Mesenchymal stem cell (in vitro differentiated cells and primary cell): Measurements from ENCODE around the gene NT5DC1.
A peak's percentile ranks its signal among the peaks of the same experiment; 100 is the strongest.

Source experiments
- DNase-seq: peaks from one replicate; pipeline ENCODE4 v3.0.0-alpha.2; 2013
- H2AFZ ChIP-seq: one replicate; pipeline ENCODE4 v1.6.1; 2013; ENCODE audit warnings: low read depth, mild to moderate bottlenecking, control low read depth, inconsistent platforms, low read length, moderate library complexity
- H2AK5ac ChIP-seq: 2 replicates; pipeline ENCODE4 v1.6.1; 2013; ENCODE audit warnings: low read length, moderate library complexity, mild to moderate bottlenecking, inconsistent platforms; ENCODE audit not compliant: severe bottlenecking
- H2BK120ac ChIP-seq: one replicate; pipeline ENCODE4 v1.6.1; 2013; ENCODE audit warnings: low read depth, mild to moderate bottlenecking, inconsistent platforms, low read length, moderate library complexity
- H2BK12ac ChIP-seq, 2 experiments: one replicate each; pipeline ENCODE4 v1.6.1; 2013; ENCODE audit warnings: inconsistent platforms in 2 of 2, low read length in 2 of 2, mild to moderate bottlenecking in 2 of 2, moderate library complexity in 2 of 2, control low read depth in 1 of 2
- H2BK15ac ChIP-seq: one replicate; pipeline ENCODE4 v1.6.1; 2013; ENCODE audit warnings: mild to moderate bottlenecking, low read depth, inconsistent platforms; ENCODE audit not compliant: poor library complexity, severe bottlenecking
- H2BK5ac ChIP-seq: 2 replicates; pipeline ENCODE4 v1.6.1; 2013; ENCODE audit warnings: low read depth, mild to moderate bottlenecking, low read length, control low read depth, inconsistent platforms; ENCODE audit not compliant: poor library complexity, severe bottlenecking
- H3K14ac ChIP-seq, 2 experiments: one replicate each; pipeline ENCODE4 v1.6.1; 2013; ENCODE audit warnings: inconsistent platforms in 2 of 2, low read length in 2 of 2, control low read depth in 1 of 2, mild to moderate bottlenecking in 1 of 2, moderate library complexity in 1 of 2
- H3K18ac ChIP-seq, 2 experiments: one replicate each; pipeline ENCODE4 v1.6.1; 2013; ENCODE audit warnings: inconsistent platforms in 2 of 2, low read length in 2 of 2, control low read depth in 1 of 2, low read depth in 1 of 2, mild to moderate bottlenecking in 1 of 2
- H3K23ac ChIP-seq, 2 experiments: one replicate each; pipeline ENCODE4 v1.6.1; 2013; ENCODE audit warnings: inconsistent platforms in 2 of 2, low read length in 2 of 2, mild to moderate bottlenecking in 2 of 2, moderate library complexity in 2 of 2, control low read depth in 1 of 2
- H3K27ac ChIP-seq: 2 replicates; pipeline ENCODE4 v1.5.1; 2013; ENCODE audit warnings: mild to moderate bottlenecking, moderate library complexity, low read length, control low read depth, inconsistent platforms; ENCODE audit not compliant: poor library complexity, severe bottlenecking
- H3K27me3 ChIP-seq, 2 experiments: 2 replicates each; pipeline versions ENCODE4 v1.6.1 to v1.7.0; 2013; ENCODE audit warnings: low read length in 2 of 2, mild to moderate bottlenecking in 2 of 2, moderate library complexity in 2 of 2, control low read depth in 1 of 2, inconsistent platforms in 1 of 2; ENCODE audit not compliant: control insufficient read depth in 1 of 2, insufficient read depth in 1 of 2
- H3K36me3 ChIP-seq, 2 experiments: 2 replicates each; pipeline versions ENCODE4 v1.6.1 to v1.7.0; 2013; ENCODE audit warnings: low read length in 2 of 2, control low read depth in 1 of 2, inconsistent platforms in 1 of 2, low read depth in 1 of 2, mild to moderate bottlenecking in 1 of 2; ENCODE audit not compliant: insufficient read depth in 2 of 2, control insufficient read depth in 1 of 2
- H3K4ac ChIP-seq, 2 experiments: one replicate each; pipeline ENCODE4 v1.6.1; 2013; ENCODE audit warnings: inconsistent platforms in 2 of 2, low read length in 2 of 2, mild to moderate bottlenecking in 2 of 2, moderate library complexity in 2 of 2, control low read depth in 1 of 2, low read depth in 1 of 2
- H3K4me1 ChIP-seq: 2 replicates; pipeline ENCODE4 v1.6.1; 2013; ENCODE audit warnings: low read depth, low read length, control low read depth; ENCODE audit not compliant: control insufficient read depth, insufficient read depth
- H3K4me2 ChIP-seq: 2 replicates; pipeline ENCODE4 v1.6.1; 2013; ENCODE audit warnings: low read length, mild to moderate bottlenecking, inconsistent platforms; ENCODE audit not compliant: poor library complexity, severe bottlenecking
- H3K4me3 ChIP-seq, 2 experiments: 2 replicates each; pipeline versions ENCODE4 v1.5.1 to v1.7.0; 2013; ENCODE audit warnings: low read length in 2 of 2, mild to moderate bottlenecking in 2 of 2, control low read depth in 1 of 2, low read depth in 1 of 2; ENCODE audit not compliant: insufficient read depth in 1 of 2
- H3K79me1 ChIP-seq: replicated peaks from 2 replicates; pipeline ENCODE4 v1.6.1; 2013; ENCODE audit warnings: mild to moderate bottlenecking, control low read depth, low read length, inconsistent platforms; ENCODE audit not compliant: poor library complexity, severe bottlenecking
- H3K9ac ChIP-seq: 2 replicates; pipeline ENCODE4 v1.7.0; 2013; ENCODE audit warnings: mild to moderate bottlenecking, low read length, moderate library complexity
- H3K9me3 ChIP-seq: 2 replicates; pipeline ENCODE4 v1.7.0; 2013; ENCODE audit warnings: mild to moderate bottlenecking, low read length; ENCODE audit not compliant: control insufficient read depth
- H4K8ac ChIP-seq: one replicate; pipeline ENCODE4 v1.6.1; 2013; ENCODE audit warnings: inconsistent platforms, mild to moderate bottlenecking, low read length, moderate library complexity
- H4K91ac ChIP-seq: one replicate; pipeline ENCODE4 v1.6.1; 2013; ENCODE audit warnings: mild to moderate bottlenecking, low read length, inconsistent platforms
- WGBS: methylation state at CpG from one replicate; pipeline ENCODE4 v1.1.7; 2013; ENCODE audit warnings: mixed read lengths; 5-methylcytosine and 5-hydroxymethylcytosine counted together

NT5DC1 gene

GRCh38 chr6:116206231-116206903 lies 105.7 kb downstream of the NT5DC1 start:
- no peak overlapping the region for H2AK5ac ChIP-seq
- H3K14ac ChIP-seq = no peak overlapping the region
- H3K9ac ChIP-seq = no peak overlapping the region
- no peak overlapping the region for H2AFZ ChIP-seq
- no peak overlapping the region for H3K18ac ChIP-seq
- no peak overlapping the region for H2BK5ac ChIP-seq
- peaks cover 2% of the 10 kb centered on the region for H3K4me1 ChIP-seq
- no peak overlapping the region for H3K4me2 ChIP-seq
- no peak overlapping the region for H3K23ac ChIP-seq
- no CpG with 5 or more reads among the region's 1 CpG for WGBS
- H3K9me3 ChIP-seq = no peaks in the 10 kb centered on the region
- H3K4me3 ChIP-seq = no peak overlapping the region
- H3K27me3 ChIP-seq = no peaks in the 10 kb centered on the region
- H4K8ac ChIP-seq = no peak overlapping the region
- H4K91ac ChIP-seq = no peak overlapping the region
- no peak overlapping the region for H2BK120ac ChIP-seq
- no peaks in the 10 kb centered on the region for H3K36me3 ChIP-seq
- no peak overlapping the region for H2BK15ac ChIP-seq
- H3K4ac ChIP-seq = no peak overlapping the region
- H3K27ac ChIP-seq = no peak overlapping the region
- DNase-seq = peak; percentile 41
- H3K79me1 ChIP-seq = peaks cover 4% of the 10 kb centered on the region
- H2BK12ac ChIP-seq = no peak overlapping the region

DNA sequence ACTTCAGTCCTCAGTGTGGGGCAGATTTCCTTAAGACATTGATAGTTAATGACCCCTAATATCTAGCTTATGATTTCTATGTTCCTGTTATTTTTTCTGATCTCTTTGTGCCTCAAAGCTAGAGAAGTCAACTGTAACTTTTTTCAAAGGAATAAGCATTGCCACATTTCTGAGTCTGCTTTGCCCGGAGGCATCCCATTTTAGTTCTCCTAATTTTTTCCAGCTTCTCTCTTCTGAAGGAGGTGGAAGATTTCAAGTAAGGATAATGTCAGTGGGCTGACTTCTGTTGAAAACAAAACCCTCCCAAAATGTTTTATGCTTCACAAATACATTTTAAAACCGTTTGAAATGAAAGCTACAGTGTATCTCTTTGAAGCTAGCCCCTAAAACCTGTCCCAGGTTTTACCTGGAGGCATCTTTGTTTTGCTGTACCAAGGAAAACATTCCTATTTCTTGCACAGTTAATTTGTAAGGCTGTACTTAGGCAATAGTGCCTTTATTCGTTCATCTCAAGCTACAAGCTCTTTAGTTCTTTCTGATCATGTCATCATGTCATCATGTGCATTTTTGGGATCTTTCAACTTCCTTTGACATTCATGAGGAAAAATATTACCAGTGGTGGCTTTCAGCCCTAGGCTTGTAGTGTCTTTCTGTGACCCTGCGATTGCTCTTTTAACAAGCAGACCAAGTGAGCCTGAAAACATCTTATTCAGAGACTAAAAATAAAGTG lies 107.6 kb downstream of the NT5DC1 start:
- H3K9ac ChIP-seq = no peak overlapping the region
- H3K4me1 ChIP-seq = peaks cover 2% of the 10 kb centered on the region
- no peaks in the 10 kb centered on the region for H3K27me3 ChIP-seq
- H3K4ac ChIP-seq = no peak overlapping the region
- H3K4me2 ChIP-seq = no peak overlapping the region
- no peak for DNase-seq
- H2BK15ac ChIP-seq = no peak overlapping the region
- no peaks in the 10 kb centered on the region for H3K9me3 ChIP-seq
- H2BK120ac ChIP-seq = no peak overlapping the region
- no peak overlapping the region for H2BK12ac ChIP-seq
- no peaks in the 10 kb centered on the region for H3K36me3 ChIP-seq
- no peak overlapping the region for H4K8ac ChIP-seq
- H3K27ac ChIP-seq = no peak overlapping the region
- no peak overlapping the region for H2AFZ ChIP-seq
- no peak overlapping the region for H3K4me3 ChIP-seq
- no peak overlapping the region for H3K14ac ChIP-seq
- no peak overlapping the region for H4K91ac ChIP-seq
- H2BK5ac ChIP-seq = no peak overlapping the region
- H2AK5ac ChIP-seq = no peak overlapping the region
- no peak overlapping the region for H3K23ac ChIP-seq
- H3K18ac ChIP-seq = no peak overlapping the region
- H3K79me1 ChIP-seq = peaks cover 2% of the 10 kb centered on the region
- WGBS = 80% methylated on average over 3 of the region's 4 CpGs

DNA sequence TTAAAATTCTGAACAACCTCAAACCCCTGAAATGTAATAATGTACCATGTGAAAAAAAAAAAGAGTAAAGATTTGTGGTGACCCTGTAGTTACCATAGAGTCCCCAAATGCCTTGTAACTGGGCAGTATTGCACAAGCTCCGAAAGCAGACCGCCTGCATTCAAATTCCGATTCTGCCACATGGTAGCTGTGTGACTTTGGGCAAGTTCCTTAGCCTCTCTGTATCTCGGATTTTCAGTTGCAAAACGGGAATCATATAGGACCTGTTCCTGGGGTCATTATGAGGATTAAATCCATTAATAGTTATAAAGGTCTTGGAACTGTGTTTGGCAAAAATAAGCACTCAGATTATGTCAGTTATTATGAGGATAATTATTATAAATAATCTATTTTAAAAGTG lies 109.7 kb downstream of the NT5DC1 start:
- H3K14ac ChIP-seq = no peak overlapping the region
- no peak overlapping the region for H3K4ac ChIP-seq
- H3K9ac ChIP-seq = no peak overlapping the region
- H2BK120ac ChIP-seq = no peak overlapping the region
- H3K27ac ChIP-seq = peak overlapping the region; percentile 68
- H2AK5ac ChIP-seq = peak overlapping the region; percentile 91
- H2BK5ac ChIP-seq = no peak overlapping the region
- H3K79me1 ChIP-seq = no peaks in the 10 kb centered on the region
- H3K23ac ChIP-seq = no peak overlapping the region
- no peak overlapping the region for H4K91ac ChIP-seq
- no peak overlapping the region for H4K8ac ChIP-seq
- H3K4me1 ChIP-seq = peaks cover 2% of the 10 kb centered on the region
- 97% methylated on average over 5 of the region's 5 CpGs for WGBS
- H3K27me3 ChIP-seq = no peaks in the 10 kb centered on the region
- no peak overlapping the region for H2BK15ac ChIP-seq
- H2AFZ ChIP-seq = no peak overlapping the region
- no peak for DNase-seq
- H2BK12ac ChIP-seq = no peak overlapping the region
- no peak overlapping the region for H3K18ac ChIP-seq
- no peaks in the 10 kb centered on the region for H3K9me3 ChIP-seq
- H3K4me2 ChIP-seq = no peak overlapping the region
- no peak overlapping the region for H3K4me3 ChIP-seq
- no peaks in the 10 kb centered on the region for H3K36me3 ChIP-seq

DNA sequence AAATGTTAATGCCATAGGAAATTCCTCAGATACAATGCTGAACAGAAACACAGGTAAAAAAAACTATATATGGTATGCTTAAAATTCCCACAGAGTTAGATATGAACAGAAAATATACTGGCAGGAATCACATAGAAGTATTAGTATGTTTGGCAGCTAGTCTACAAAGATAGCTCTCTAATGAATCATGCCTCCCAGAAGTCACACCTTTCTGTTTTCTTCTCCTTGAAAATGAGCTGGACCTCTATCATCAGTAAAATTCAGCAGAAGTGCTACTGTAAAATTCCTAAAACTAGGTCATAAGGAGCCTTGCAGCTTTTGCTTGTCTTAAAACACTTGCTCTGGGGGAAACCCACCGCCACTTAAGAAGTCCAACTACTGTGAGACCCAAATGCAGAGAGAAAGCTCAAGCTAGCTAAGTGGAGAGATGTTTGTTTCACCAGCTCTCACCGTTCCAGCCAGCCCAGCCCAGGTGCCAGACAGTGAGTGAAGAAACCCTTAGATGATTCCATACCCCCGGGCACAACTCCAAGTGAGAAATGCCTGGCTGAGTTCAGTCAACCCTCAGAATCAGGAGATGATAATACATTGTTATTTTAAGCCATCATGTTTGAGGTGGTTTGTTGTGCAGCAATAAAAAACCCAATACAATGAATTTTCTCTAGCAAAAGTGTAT lies 110.2 kb downstream of the NT5DC1 start:
- Histone ChIP-seq H4K91ac (no peak overlapping the region), H3K4me3 (no peak overlapping the region), H3K23ac (no peak overlapping the region), H2BK120ac (no peak overlapping the region), H3K18ac (no peak overlapping the region), H3K9me3 (no peaks in the 10 kb centered on the region), H3K4me2 (no peak overlapping the region), H2AFZ (no peak overlapping the region), H2AK5ac (no peak overlapping the region), H3K4ac (no peak overlapping the region), H3K27ac (peak overlapping the region; percentile 71), H4K8ac (no peak overlapping the region), H3K4me1 (peaks cover 2% of the 10 kb centered on the region), H2BK5ac (no peak overlapping the region), H3K27me3 (no peaks in the 10 kb centered on the region), H3K36me3 (no peaks in the 10 kb centered on the region), H2BK12ac (no peak overlapping the region), H3K14ac (no peak overlapping the region), H3K9ac (no peak overlapping the region), H2BK15ac (no peak overlapping the region), H3K79me1 (no peaks in the 10 kb centered on the region)
- WGBS = 68% methylated on average over 3 of the region's 3 CpGs
- no peak for DNase-seq
